Esophagus muscularis mucosa (tissue), 2 donors: Measurements from ENCODE around the gene CAMTA1.

Source experiments
- EP300 ChIP-seq: sonication (generic); formaldehyde crosslinking; IDR thresholded peaks from one replicate; pipeline ENCODE4 v1.6.1; 2017; ENCODE audit warnings: antibody characterized with exemption
- POLR2A ChIP-seq: fragments of 450-650 bp; IDR thresholded peaks from one replicate; pipeline ENCODE4 v1.6.1; 2017; ENCODE audit warnings: antibody characterized with exemption, moderate library complexity, mild to moderate bottlenecking, low read depth

DNA sequence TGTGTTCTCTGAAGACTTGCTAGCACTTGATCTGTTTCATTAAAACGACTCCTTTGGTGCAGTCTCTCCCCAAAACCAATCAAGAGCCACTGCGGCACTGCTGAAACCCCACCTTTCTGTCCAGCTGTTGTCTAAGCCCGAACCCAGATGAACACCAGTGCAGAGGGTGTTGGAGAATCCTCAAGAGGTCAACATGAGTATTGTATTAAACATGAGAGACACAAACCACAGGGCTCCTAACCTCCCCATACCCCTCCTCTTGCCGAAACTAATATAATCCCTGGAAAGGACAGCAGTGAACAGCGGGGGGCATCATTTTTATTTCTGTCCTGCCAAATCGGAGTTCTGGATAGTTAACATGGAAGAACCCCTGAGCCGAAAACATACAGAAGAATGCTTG lies 333.9 kb downstream of the CAMTA1 start:
- TF ChIP-seq POLR2A (no peak), EP300 (no peak)
